Measurements from ENCODE around the gene EVA1A.
A peak's percentile ranks its signal among the peaks of the same experiment; 100 is the strongest.

The EVA1A gene

DNA sequence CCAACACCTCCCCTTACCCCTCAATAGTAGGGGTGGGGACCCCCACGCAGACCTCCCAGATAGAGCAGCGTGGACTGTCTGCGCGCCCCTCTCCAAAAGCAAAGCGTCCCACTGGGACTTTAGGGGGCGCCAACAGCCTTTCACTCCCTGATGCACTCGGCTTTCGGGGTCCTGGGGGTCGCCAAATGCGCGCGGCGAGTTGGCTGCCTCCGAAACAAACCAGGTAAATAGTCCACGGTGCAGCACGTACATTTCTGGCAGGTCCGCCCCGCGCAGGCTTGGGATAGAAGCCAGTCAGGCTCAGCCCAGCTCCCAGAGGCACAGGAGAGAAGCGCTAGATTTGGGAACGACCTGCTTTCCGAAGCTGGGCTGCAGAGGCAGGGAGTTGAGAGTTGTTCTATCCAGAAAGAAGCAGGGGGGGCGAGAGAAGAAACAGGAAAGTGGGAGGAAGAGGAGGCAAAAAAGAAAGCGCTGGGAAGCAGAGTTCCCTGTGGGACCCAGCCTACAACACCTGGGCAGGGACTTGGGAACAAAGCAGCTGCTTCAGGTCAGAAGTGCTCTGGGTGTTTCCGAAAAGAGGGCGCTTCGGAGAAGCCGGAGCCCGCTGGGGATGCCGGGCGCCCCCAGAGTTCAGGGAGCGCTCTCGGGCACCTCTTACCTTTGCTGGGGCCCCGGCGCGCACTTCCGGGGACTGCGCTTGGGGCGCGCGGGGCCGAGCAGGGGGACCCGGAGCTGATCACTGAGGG is 544 bp downstream of the EVA1A start:
- Histone ChIP-seq H3K4me1 (ENCODE audit: control insufficient read depth, insufficient read depth, low read length) (peaks cover 17% of the 10 kb centered on the region), H3K36me3 (ENCODE audit: control insufficient read depth, insufficient read depth, low read length, severe bottlenecking) (no peaks in the 10 kb centered on the region), H3K27me3 (replicated peaks; ENCODE audit: control insufficient read depth, insufficient read depth, low read length) (no peaks in the 10 kb centered on the region), H3K9me3 (ENCODE audit: control insufficient read depth, low read length) (no peaks in the 10 kb centered on the region), H3K4me3 (ENCODE audit: low read length) (peak overlapping the region; percentile 81), H3K9ac (ENCODE audit: low read length) (peak overlapping the region; percentile 82)
- DNase-seq (ENCODE audit: low read depth): peak; percentile 66

- H3K27me3 ChIP-seq (replicated peaks; ENCODE audit: control insufficient read depth, insufficient read depth, low read length): no peaks in the 10 kb centered on the region
- peak overlapping the region; percentile 81 for H3K4me3 ChIP-seq (ENCODE audit: low read length)
- H3K9me3 ChIP-seq (ENCODE audit: control insufficient read depth, low read length): no peaks in the 10 kb centered on the region
- peak overlapping the region; percentile 82 for H3K9ac ChIP-seq (ENCODE audit: low read length)
- no peak for DNase-seq (ENCODE audit: low read depth)
- no peaks in the 10 kb centered on the region for H3K36me3 ChIP-seq (ENCODE audit: control insufficient read depth, insufficient read depth, low read length, severe bottlenecking)
- H3K4me1 ChIP-seq (ENCODE audit: control insufficient read depth, insufficient read depth, low read length): peaks cover 17% of the 10 kb centered on the region
Observed at GRCh38 chr2:75559680-75560021, 1.1 kb downstream of the EVA1A start.

GRCh38 chr2:75558786-75559679 is 1.7 kb downstream of the EVA1A start:
- DNase-seq (ENCODE audit: low read depth): no peak
- no peaks in the 10 kb centered on the region for H3K36me3 ChIP-seq (ENCODE audit: control insufficient read depth, insufficient read depth, low read length, severe bottlenecking)
- no peak overlapping the region for H3K9ac ChIP-seq (ENCODE audit: low read length)
- no peak overlapping the region for H3K4me3 ChIP-seq (ENCODE audit: low read length)
- no peaks in the 10 kb centered on the region for H3K27me3 ChIP-seq (replicated peaks; ENCODE audit: control insufficient read depth, insufficient read depth, low read length)
- H3K9me3 ChIP-seq (ENCODE audit: control insufficient read depth, low read length): no peaks in the 10 kb centered on the region
- peaks cover 17% of the 10 kb centered on the region for H3K4me1 ChIP-seq (ENCODE audit: control insufficient read depth, insufficient read depth, low read length)

GRCh38 chr2:75558136-75558535 is 2.6 kb downstream of the EVA1A start:
- Histone ChIP-seq H3K27me3 (replicated peaks; ENCODE audit: control insufficient read depth, insufficient read depth, low read length) (no peaks in the 10 kb centered on the region), H3K36me3 (ENCODE audit: control insufficient read depth, insufficient read depth, low read length, severe bottlenecking) (no peaks in the 10 kb centered on the region), H3K9me3 (ENCODE audit: control insufficient read depth, low read length) (no peaks in the 10 kb centered on the region)

GRCh38 chr2:75557474-75558133 is 3.1 kb downstream of the EVA1A start:
- Histone ChIP-seq H3K9ac (ENCODE audit: low read length) (no peak overlapping the region), H3K4me3 (ENCODE audit: low read length) (no peak overlapping the region), H3K36me3 (ENCODE audit: control insufficient read depth, insufficient read depth, low read length, severe bottlenecking) (no peaks in the 10 kb centered on the region), H3K27me3 (replicated peaks; ENCODE audit: control insufficient read depth, insufficient read depth, low read length) (no peaks in the 10 kb centered on the region), H3K9me3 (ENCODE audit: control insufficient read depth, low read length) (no peaks in the 10 kb centered on the region), H3K4me1 (ENCODE audit: control insufficient read depth, insufficient read depth, low read length) (peaks cover 25% of the 10 kb centered on the region)
- DNase-seq (ENCODE audit: low read depth): no peak

More at GRCh38 chr2:75558136-75558535, 2.6 kb downstream of the EVA1A start:
- no peak for DNase-seq (ENCODE audit: low read depth)
- Histone ChIP-seq H3K9ac (ENCODE audit: low read length) (no peak overlapping the region), H3K4me1 (ENCODE audit: control insufficient read depth, insufficient read depth, low read length) (peaks cover 22% of the 10 kb centered on the region), H3K4me3 (ENCODE audit: low read length) (no peak overlapping the region)

DNA sequence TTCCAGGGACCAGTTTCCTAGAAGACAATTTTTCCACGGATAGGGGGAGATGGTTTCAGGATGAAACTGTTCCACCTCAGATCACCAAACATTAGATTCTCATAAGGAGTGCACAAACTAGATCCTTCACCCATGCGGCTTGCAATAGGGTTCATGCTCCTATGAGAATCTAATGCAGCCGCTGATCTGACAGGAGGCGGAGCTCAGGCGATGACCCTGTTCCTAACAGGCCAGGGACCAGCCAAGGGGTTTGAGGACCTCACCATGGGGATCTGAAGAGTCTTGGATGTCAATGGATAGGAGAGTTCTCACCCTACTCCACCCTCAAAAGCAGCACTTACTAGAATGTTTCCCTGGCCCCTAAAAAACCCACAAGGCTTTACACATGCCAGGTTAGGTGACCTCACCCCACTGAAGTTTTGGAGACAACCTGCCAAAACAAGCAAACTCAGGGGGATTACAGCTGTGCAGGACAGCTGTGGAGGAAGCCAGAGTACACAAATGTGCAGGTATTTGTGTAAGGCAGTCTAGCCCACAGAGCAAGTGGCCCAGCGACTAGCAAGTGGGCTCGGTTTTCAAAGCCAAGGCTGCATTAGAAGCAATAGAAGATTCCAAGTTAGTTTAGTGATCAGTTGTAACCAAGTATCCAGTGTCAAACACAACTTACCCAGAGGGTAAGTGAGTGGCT is 3.9 kb downstream of the EVA1A start:
- Histone ChIP-seq H3K36me3 (ENCODE audit: control insufficient read depth, insufficient read depth, low read length, severe bottlenecking) (no peaks in the 10 kb centered on the region), H3K27me3 (replicated peaks; ENCODE audit: control insufficient read depth, insufficient read depth, low read length) (no peaks in the 10 kb centered on the region), H3K9me3 (ENCODE audit: control insufficient read depth, low read length) (no peaks in the 10 kb centered on the region), H3K4me3 (ENCODE audit: low read length) (no peak overlapping the region), H3K4me1 (ENCODE audit: control insufficient read depth, insufficient read depth, low read length) (peaks cover 23% of the 10 kb centered on the region), H3K9ac (ENCODE audit: low read length) (no peak overlapping the region)
- DNase-seq (ENCODE audit: low read depth): no peak

DNA sequence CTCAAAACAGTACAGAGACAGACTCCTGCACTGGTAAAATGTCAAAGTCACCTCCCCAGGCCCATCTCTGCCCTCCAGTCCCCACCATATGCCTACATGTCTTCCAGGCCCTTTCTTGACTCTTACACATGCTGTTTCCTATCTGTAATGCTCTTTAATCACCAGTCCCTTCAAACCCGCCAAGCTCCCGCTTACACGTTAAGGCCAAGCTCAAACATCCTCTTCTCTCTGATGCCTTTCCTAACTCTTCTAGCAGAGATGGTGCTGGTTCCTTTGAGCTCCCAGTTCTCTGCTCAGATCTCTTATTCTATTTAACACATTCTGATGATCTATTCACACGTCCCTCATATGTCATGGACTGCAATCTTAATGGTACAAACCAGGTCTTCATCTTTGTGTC is 5.0 kb downstream of the EVA1A start:
- Histone ChIP-seq H3K36me3 (ENCODE audit: control insufficient read depth, insufficient read depth, low read length, severe bottlenecking) (no peaks in the 10 kb centered on the region), H3K9me3 (ENCODE audit: control insufficient read depth, low read length) (no peaks in the 10 kb centered on the region), H3K4me3 (ENCODE audit: low read length) (no peak overlapping the region), H3K9ac (ENCODE audit: low read length) (no peak overlapping the region), H3K27me3 (replicated peaks; ENCODE audit: control insufficient read depth, insufficient read depth, low read length) (no peaks in the 10 kb centered on the region), H3K4me1 (ENCODE audit: control insufficient read depth, insufficient read depth, low read length) (peaks cover 14% of the 10 kb centered on the region)
- no peak for DNase-seq (ENCODE audit: low read depth)

GRCh38 chr2:75553935-75554531 is 6.7 kb downstream of the EVA1A start:
- peaks cover 8% of the 10 kb centered on the region for H3K4me1 ChIP-seq (ENCODE audit: control insufficient read depth, insufficient read depth, low read length)
- DNase-seq (ENCODE audit: low read depth): no peak
- H3K36me3 ChIP-seq (ENCODE audit: control insufficient read depth, insufficient read depth, low read length, severe bottlenecking): no peaks in the 10 kb centered on the region
- no peak overlapping the region for H3K4me3 ChIP-seq (ENCODE audit: low read length)
- no peaks in the 10 kb centered on the region for H3K27me3 ChIP-seq (replicated peaks; ENCODE audit: control insufficient read depth, insufficient read depth, low read length)
- no peak overlapping the region for H3K9ac ChIP-seq (ENCODE audit: low read length)
- H3K9me3 ChIP-seq (ENCODE audit: control insufficient read depth, low read length): no peaks in the 10 kb centered on the region

GRCh38 chr2:75552222-75552621 is 8.5 kb downstream of the EVA1A start:
- Histone ChIP-seq H3K4me1 (ENCODE audit: control insufficient read depth, insufficient read depth, low read length) (peaks cover 8% of the 10 kb centered on the region), H3K9me3 (ENCODE audit: control insufficient read depth, low read length) (no peaks in the 10 kb centered on the region), H3K4me3 (ENCODE audit: low read length) (no peak overlapping the region), H3K27me3 (replicated peaks; ENCODE audit: control insufficient read depth, insufficient read depth, low read length) (no peaks in the 10 kb centered on the region), H3K36me3 (ENCODE audit: control insufficient read depth, insufficient read depth, low read length, severe bottlenecking) (no peaks in the 10 kb centered on the region), H3K9ac (ENCODE audit: low read length) (no peak overlapping the region)
- DNase-seq (ENCODE audit: low read depth): no peak

- no peak overlapping the region for H3K4me3 ChIP-seq (ENCODE audit: low read length)
- H3K4me1 ChIP-seq (ENCODE audit: control insufficient read depth, insufficient read depth, low read length): peaks cover 8% of the 10 kb centered on the region
- H3K27me3 ChIP-seq (replicated peaks; ENCODE audit: control insufficient read depth, insufficient read depth, low read length): no peaks in the 10 kb centered on the region
- DNase-seq (ENCODE audit: low read depth): no peak
- no peaks in the 10 kb centered on the region for H3K9me3 ChIP-seq (ENCODE audit: control insufficient read depth, low read length)
- H3K9ac ChIP-seq (ENCODE audit: low read length): no peak overlapping the region
- H3K36me3 ChIP-seq (ENCODE audit: control insufficient read depth, insufficient read depth, low read length, severe bottlenecking): no peaks in the 10 kb centered on the region
Observed at GRCh38 chr2:75551434-75551833, 9.3 kb downstream of the EVA1A start.
